CD4-positive, alpha-beta T cell treated with Interleukin-4 for 4 hours (primary cell): ENCODE data around the gene SLC25A45.
"Not testable (repeated sequence)": the region's sequence is repeated elsewhere in the genome, so short reads cannot be mapped to it uniquely, and the experiment has no call there.

Experiments used
- DNase-seq: peaks from one replicate; pipeline ENCODE4 v3.0.0-alpha.2; 2020

Gene SLC25A45

DNA sequence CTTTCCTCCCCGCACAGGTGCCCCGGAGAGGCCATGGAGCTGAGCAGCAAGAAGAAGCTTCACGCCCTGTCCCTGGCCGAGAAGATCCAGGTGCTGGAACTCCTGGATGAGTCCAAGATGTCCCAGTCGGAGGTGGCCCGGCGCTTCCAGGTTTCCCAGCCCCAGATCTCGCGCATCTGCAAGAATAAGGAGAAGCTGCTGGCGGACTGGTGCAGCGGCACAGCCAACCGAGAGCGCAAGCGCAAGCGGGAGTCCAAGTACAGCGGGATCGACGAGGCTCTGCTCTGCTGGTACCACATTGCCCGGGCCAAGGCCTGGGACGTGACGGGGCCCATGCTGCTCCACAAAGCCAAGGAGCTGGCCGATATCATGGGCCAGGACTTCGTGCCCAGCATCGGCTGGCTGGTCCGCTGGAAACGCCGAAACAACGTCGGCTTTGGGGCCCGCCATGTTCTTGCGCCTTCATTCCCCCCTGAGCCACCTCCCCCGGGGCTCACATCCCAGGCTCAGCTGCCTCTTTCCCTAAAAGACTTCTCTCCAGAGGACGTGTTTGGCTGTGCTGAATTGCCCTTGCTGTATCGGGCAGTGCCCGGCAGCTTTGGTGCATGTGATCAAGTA is 26.6 kb downstream of the SLC25A45 start:
- no peak for DNase-seq

DNA sequence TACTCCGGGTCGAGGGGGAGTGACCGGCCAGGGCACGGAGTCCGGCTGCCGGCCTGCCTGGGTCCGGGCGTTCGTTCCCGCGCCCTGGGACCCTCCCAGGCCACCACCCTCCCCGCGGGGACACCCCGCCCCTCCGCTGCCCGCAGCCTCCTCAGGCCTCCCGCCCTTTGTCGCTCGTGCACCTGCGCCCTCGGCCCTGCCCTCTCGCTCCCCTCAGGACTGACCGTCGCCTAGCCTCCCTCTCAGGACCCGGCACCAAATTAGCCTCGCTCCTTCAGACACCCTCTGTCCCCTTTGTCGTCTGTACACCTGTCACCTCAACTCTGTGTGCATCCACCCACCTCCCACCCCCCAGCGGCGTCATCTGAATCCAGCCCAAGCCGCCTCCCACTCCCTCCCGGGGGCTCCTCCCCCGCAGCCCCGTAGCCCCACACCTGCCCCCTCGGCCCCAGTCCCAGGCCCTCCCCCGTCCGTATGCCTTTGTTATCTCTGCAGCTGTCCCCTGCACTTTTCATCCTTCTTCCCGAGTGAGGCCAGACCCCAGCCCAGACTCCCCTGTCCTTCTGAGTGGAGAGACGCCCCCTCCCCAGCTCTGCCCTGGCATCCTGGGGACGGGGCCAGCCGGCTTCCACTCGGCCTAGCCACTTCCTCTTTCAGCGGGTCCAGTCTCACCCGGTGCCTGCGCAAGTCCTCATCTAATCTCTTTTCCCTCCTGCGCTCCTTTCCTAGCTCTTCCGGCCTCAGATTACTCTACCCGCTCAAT is 27.3 kb downstream of the SLC25A45 start:
- DNase-seq = peak; percentile 37

DNA sequence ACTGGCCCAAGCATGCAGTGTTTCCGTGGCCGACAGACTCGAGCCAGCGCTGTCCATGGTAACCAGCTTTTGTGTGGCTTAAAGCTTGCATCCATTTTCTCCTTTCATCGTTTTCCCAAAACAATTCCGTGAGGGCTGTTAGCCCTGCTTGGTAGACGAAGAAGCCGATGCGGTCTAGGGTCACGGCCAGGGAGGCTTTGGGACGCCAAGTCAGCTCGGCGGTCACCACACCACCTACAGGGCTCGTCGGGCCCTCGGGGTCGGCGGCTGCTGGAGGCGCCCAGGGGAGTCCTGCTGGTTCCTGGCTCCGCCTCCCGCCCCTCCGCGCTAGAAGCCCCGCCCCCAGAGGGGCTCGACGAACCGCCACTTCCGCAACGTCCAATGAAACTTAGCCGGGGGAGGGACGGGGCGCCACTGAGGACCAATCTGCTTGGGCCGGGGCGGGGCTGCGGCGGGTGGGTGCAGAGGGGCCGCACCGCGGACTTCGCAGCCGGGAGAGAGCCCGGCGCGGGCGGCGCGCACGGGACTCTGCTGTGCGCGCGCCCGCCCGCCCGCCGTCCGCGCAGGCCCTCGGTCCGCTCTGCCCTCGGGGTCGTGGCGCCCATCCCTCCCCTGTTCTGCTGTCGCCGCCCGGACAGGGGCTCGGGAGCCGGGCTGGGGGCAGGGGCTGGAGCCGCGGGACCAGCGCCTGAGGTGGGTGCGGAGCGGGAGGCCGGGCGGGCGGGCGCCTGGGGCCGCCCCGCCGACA is 28.0 kb downstream of the SLC25A45 start, which contains the start of gene TIGD3:
Gene TIGD3 (plus strand): TSS at position 487 of the 748 bp plus-strand sequence. CDS start 1,058 bp downstream, outside the sequence.
- DNase-seq = peak; percentile 94

DNA sequence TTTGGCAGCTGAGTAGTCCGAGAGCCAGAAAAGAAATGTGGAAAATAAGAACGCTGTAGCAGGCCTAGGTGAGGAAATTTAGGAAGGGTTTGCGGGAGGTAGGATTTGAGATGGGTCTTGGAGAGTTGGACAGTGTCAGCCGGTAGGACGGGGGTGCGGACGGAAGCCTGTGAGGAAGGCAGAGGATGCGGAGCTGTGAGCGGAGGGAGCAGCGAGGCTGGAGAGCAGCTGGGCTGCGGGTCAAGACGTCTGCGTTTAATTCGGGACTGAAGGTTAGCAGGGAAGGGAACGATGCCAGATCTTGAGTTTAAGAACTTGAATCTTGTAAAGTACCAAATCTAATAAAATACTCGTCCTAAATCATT is 28.6 kb downstream of the SLC25A45 start:
- DNase-seq = no peak

DNA sequence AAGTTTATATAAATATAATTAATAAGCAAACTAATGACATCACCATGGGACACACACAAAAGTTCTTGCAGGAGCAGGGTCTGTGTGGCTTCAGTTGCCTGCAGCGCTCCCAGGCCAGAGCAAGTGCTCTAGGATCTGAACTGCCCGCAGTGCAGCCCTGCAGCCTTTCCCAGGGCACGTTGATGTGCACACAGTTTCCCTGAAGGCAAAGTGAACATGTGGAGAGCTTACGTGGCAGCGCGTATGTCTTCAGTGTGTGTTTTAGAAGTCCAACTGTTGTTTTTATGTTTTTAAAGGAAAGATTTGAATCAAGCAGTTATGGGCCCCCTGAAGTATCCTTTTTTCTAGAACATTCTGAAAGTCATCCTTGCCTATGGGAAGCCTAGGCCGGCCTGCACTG is 29.1 kb downstream of the SLC25A45 start:
- DNase-seq = no peak

DNA sequence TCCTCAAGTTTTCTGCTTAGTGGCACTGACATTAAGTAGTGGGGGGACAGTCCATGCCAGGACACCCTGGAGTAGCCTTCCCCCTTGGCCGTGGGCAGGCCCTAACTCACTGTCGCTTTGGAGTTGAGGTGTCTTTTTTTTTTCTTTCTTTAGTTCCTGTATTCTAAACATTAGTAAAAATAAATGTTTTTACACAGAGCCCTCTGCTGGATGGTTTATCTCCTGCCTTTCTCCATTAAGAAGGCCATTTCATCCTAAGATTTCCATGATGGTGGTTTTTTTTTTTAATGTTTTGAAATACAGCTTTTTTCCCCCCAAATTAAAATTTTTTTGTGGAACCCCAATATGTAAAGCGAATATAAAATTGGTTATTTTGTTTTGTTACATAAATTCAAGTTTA is 29.7 kb downstream of the SLC25A45 start:
- no peak for DNase-seq

DNA sequence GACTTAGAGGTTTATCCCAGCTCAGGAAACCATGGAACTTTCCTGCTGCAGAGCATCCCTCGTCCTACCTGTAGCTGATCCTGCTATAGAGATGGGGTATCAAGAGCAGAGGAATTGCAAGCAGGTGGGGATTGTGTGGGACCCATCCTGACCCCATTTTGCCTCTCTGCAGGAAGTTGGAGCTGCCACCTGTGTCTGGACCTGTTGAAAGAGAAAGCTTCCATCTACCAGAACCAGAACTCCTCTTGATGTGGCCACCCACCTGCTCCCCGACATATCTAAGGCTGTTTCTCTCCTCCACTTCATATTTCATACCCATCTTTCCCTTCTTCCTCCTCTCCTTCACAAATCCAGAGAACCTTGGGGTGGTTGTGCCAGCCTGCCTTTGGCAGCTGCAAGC is 30.9 kb downstream of the SLC25A45 start:
- no peak for DNase-seq

DNA sequence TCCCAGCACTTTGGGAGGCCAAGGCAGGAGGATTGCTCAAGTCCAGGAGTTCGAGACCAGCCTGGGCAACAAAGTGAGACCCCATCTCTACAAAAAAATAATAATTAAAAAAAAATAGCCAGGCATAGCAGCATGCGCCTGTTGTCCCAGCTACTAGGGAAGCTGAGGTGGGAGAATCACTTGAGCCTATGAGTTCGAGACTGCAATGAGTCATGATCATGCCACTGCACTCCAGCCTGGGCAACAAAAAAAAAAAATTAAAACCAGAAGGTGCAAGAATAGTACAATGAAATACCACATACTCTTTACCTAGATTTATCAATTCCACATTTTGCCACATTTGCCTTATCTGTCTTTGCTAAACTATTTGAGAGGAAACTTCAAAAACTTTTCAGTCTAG is 40.6 kb downstream of the SLC25A45 start:
- no peak for DNase-seq

DNA sequence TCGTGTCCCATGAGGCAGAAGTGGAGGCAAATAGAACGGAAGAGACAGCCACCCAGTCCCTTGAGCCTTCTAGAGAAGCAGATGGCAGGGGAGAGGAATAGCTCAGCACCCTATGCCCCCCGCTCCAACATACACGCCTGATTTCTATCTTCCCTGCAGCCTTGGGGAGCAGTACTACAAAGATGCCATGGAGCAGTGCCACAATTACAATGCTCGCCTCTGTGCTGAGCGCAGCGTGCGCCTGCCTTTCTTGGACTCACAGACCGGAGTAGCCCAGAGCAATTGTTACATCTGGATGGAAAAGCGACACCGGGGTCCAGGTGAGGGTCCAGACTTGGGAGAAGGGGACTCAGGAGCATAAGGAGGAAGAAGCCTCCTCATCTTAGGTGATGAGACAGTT is 42.2 kb downstream of the SLC25A45 start:
- DNase-seq = no peak

DNA sequence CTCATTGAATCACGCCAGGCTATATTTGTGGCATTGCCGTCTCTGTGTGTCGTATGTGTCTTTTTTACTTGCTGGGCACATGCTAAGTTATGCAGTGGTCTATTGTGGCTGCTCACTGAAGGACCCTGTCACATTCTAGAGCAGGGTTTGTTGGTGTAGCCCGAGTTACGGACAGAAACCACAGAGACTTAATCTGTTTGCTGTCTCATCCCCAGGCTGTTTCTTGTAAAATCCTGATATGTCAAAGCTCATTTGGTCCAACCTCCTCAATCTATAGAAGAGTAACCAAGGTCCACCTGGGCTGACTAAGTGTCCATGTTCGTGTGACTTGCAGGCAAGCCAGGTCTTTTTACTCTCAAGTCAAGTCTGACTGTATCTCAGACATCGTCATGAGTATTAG is 43.8 kb downstream of the SLC25A45 start:
- DNase-seq = no peak

DNA sequence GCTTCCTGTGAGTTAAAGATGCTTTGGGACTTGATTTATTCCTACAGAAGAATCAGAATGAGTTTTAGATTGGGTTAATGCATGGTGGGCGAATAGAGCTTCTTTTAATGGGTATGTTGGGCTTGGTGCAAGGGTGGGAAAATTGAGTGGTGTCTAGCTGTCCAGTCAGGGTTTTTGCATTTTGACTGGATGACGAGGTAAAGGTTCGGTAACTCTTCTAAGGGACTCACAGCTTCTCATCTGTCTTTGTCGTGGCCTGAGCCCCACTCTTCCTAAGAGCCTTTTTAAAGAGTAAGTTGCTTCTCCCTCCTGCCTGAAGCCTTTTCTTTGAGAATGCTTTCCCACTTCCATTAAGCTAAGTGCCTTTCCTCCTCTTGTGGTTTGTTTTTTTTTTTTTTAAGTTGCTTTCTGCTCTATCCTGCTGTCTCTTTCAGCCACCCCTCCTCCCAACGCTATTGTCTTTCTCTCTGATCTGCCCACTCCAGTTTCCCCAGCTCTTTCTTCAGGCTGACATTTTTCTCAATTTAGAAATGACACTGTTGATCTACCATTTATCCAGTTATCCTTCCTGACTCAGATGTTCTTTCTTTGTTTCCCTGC is 47.6 kb downstream of the SLC25A45 start:
- no peak for DNase-seq

DNA sequence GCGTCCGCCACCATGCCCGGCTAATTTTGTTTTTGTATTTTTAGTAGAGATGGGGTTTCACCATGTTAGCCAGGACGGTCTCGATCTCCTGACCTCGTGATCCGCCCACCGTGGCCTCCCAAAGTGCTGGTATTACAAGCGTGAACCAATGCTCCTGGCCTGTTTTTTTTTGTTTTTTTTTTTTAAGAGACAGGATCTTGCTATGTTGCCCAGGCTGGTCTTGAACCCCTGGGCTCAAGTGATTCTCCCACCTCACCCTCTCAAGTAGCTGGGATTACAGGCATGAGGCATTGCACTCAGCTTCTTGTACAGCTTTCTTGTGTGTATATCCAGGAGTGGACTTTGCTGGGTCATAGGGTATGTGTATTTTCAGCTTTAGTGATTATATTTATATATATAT is 49.9 kb downstream of the SLC25A45 start:
- DNase-seq = not testable (repeated sequence)

DNA sequence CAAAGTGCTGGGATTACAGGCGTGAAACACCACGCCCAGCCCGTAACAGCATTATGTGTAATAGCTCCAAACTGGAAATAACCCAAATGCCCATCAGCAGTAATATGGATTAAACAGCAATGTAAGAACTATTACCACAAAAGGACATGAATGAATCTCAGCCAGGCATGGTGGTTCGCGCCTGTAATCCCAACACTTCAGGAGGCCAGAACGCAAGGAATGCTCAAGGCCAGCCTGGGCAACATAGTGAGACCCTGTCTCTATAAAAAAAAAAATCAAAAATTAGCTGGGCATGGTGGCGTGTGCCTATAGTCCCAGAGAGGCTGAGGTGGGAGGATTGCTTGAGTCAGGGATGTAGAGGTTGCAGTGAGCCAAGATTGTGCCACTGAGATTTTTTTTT is 51.9 kb downstream of the SLC25A45 start:
- no peak for DNase-seq

DNA sequence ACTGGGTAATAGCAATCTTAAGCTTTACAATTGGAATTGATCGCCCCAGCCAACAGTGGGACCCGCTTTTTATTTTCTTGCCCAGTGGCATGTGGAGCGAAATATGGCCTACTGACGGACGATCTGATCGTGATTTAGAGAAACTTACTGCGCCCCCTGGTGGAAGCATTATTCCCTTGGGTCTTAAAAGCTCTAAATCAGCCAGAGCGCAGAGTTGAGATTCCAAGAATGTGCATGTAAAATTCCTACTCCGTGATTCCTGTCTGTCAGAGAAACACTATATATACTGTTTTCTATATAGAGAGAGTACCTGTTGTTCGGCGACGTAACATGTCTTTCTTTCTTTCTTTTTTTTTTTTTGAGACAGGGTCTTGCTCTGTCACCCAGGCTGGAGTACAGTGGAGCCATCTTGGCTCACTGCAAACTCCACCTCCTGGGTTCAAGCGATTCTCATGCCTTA is 52.5 kb downstream of the SLC25A45 start:
- DNase-seq = peak; percentile 82

DNA sequence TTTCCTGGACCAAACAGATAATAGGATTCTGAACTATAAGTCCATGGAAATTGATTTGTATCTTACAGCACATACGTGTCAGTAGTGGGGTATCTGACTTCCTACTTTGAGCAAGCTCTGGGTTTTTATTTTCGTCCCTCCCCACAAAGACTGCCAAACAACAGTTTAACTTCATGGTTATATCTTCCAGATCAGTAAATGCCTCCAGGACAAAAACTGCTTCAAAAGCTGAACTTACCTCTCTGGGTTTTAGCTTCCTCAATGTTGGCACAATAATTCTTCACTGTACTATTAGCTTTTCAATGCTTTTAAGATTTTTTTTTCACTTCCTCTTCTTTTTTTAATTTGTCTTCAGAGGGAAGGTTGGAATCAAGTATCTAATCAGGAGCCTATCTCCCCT is 53.0 kb downstream of the SLC25A45 start:
- no peak for DNase-seq

DNA sequence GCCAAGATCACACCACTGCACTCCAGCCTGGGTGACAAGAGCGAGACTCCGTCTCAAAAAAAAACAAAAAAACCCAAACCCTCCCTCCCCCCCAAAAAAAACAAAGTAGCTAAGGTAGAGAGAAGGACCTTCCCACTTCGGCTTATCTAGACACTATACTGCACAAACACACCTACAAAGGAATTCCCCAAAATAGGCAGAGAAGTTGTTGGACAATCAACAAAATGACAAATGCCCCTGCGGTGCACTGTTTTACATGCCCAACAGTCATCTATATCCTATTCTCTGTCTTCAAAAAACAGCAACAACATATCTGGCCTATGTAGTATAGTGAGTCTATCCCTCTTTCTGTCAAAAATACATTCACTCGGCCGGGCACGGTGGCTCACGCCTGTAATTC is 55.4 kb downstream of the SLC25A45 start:
- no peak for DNase-seq

DNA sequence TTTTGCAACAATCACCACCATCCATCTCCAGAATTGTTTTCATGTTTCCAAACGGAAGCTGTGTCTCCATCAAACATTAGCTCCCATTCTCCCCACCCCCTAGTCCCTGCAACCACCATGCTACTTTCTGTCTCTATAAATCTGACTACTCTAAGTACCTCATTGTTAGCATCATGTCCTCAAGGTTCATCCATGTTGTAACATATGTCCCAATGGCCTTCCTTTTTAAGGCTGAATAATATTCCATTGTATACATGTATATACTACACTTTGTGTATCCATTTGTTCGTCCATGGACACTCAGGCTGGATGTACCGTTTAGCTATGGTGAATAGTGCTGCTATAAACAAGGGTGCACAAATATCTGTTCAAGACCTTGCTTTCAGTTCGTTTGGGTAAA is 57.0 kb downstream of the SLC25A45 start:
- no peak for DNase-seq
